Left cardiac atrium (tissue), 4 donors: ENCODE measurements around the gene TMEM167B. TPM values are rescaled to one million over a fixed set of nuclear protein-coding genes. Genes with fewer than 3 reads are reported as not detected.
"Not testable (repeated sequence)": the region's sequence is repeated elsewhere in the genome, so short reads cannot be mapped to it uniquely, and the experiment has no call there.

Source experiments
- ATAC-seq, 2 donors: fragments of 200-7000 bp; cut with Tn5 transposase; one replicate each; pipeline ENCODE4 v1.9.1; 2020; ENCODE audit warnings: mild to moderate bottlenecking in 2 of 2, moderate library complexity in 2 of 2
- DNase-seq: peaks from one replicate; pipeline ENCODE4 v3.0.0-alpha.2; 2020
- intact Hi-C, 2 donors: fragments of 100-400 bp; cut with DNase I; formaldehyde crosslinking; loops; one replicate each; pipeline versions ENCODE4 v1.14.1 to v1.15.1; 2022 to 2023
- long read RNA-seq: library from polyadenylated mRNA; unstranded; transcript quantifications from one replicate; pipeline ENCODE4 v2.0.0, GENCODE V29; 2021
- total RNA-seq, 2 donors: library from RNA; stranded (reverse); fragmentation: NEBNext Ultra II Directional; extraction: Animal tissue kit (Norgen Biotek cat#: 25700); gene quantifications; one replicate each; pipeline ENCODE4 v1.2.1, GENCODE V29; 2021
- donor health status: DM: no; HTN: yes; CAD: no.
- donor health status: DM: no; HTN: yes; CAD: no; lungs with severe emphysema.
- donor health status: DM: yes; HTN: yes; CAD: no.
- donor health status: Dilated cardiomyopathy.

TMEM167B gene
- total RNA-seq, result 10 to 100 TPM; 34.3 to 47.2 TPM
- long read RNA-seq, transcript TMEM167B-201 (3 exons, 3,730 nt), result major isoform, 55 of 71 reads
- long read RNA-seq, partial matches to known transcripts, result 8 of 71 reads
- long read RNA-seq, other reads (novel, unspliced or antisense), result 5 of 71 reads

GRCh38 chr1:109090196-109091077 lies at the start of gene TMEM167B:
TMEM167B (plus strand) TSS chr1:109090764; CDS start chr1:109090873, 109 bp downstream.
- intact Hi-C loops, result loop anchor here in 1 of 2 donors (10.0 kb wide), 1 partner anchor 124 kb away; the partner anchor contains the start of gene SARS1
- ATAC-seq, result peak; percentile 95 to 96

GRCh38 chr1:109040989-109041620 lies 49.5 kb upstream of the TMEM167B start:
- ATAC-seq, result peak; percentile 24 to 52
- intact Hi-C loops, result no loop called here
- DNase-seq, result peak; percentile 34

More at GRCh38 chr1:109090196-109091077, at the start of gene TMEM167B:
- DNase-seq, result peak; percentile 93

DNA sequence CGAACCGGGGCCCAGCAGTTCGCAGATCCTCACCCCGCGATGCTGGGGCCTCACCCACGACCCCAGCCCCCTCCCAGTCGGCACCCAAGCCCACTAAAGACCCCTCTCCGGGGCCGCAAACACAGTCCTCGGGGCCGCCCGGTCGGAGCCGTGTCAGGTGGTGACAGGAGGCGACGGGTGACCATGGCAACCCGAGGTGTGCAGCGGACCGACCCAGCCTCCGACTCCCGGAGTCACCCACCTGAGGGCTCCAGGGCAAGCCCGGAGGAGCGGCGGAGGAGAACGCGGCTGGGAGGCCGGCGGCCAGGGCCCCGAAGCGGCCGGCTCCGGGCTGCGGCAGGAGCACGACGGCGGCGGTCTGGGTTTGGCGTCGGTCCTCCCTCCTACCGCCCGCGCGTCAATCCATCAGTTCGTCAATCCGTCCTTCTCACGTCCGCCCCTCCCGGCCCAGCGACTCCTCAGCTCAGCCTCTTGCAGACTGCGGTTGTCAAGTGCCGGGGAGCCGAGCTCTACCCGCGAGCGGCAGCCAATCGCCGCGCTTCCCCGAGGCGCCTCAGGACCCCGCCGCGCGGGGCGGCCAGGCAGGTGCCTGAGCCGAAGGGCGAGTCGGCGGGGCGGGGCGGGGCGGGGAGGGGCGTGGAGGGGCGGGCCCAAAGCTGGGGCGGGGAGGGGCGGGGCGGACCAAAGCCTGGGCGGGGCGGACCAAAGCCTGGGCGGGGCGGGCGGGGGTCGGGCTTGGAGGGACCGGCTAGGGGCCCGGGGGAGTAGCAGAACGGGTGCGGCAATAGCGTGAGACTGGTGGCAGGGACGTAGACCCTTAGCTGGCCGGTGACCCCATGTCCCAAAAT lies 48.7 kb upstream of the TMEM167B start, which contains the start of gene WDR47:
WDR47 (minus strand) TSS at position 482 of the 848 bp plus-strand sequence. CDS start 18,590 bp downstream, outside the sequence.
- intact Hi-C loops, result no loop called here
- ATAC-seq, result peak; percentile 98 to 99

GRCh38 chr1:109045595-109045994 lies 45.0 kb upstream of the TMEM167B start:
- intact Hi-C loops, result no loop called here
- ATAC-seq (no peak), DNase-seq (no peak)

More for the DNA sequence above, 48.7 kb upstream of the TMEM167B start, which contains the start of gene WDR47:
- peak; percentile 96 for DNase-seq

DNA sequence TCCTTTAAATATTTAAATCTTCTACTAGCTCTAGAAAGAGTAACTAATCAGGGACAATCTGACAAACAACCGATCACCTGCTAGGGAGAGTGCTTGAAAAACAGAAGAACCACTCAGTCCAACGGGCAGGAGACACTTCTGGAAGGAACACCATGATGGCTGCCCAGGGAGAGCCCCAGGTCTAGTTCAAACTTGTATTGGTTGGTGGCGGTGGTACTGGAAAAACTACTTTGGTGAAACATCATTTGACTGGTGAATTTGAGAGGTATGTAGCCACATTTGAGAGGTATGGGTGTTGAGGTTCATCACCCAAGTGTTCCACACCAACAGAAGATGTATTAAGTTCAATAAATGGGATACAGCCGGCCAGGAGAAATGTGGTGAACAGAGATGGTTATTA lies 43.9 kb upstream of the TMEM167B start:
- DNase-seq (no peak), ATAC-seq (no peak)
- intact Hi-C loops, result no loop called here

DNA sequence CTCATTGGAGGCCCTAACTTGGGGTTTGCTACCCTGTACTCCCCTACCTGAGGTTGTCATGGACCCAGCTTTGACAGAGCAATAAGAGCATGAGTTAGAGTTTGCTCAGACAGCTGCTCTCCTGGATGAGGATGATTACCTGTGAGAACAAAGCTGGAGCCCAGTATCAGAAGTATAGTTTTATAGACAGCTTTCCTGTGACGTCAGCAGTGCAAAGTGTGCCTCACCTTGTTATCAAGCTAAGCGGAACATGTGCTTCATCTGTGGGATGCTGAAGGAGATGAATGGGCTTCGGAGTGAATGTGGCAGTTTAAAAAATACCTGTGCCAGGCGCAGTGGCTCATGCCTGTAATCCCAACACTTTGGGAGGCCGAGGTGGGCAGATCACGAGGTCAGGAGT lies 43.2 kb upstream of the TMEM167B start:
- DNase-seq, result no peak
- intact Hi-C loops, result no loop called here
- ATAC-seq, result no peak

DNA sequence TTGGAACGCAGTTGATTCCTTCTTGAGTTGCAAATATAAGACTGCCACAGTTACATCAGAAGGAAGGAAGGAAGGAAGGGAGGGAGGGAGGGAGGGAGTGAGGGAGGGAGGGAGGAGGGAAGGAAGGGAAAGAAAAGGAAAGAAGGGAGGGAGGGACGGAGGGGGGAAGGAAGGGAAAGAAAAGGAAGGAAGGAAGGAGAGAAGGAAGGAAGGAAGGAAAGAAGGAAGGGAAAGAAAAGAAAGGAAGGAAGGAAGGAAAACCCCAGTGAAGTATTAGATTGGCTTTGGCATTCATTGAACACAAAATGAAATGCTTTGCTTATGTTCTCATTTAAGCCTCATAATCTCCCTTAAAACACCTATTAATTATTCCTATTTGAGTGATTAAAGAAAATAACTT lies 42.2 kb upstream of the TMEM167B start:
- intact Hi-C loops, result no loop called here
- DNase-seq (no peak), ATAC-seq (no peak)

DNA sequence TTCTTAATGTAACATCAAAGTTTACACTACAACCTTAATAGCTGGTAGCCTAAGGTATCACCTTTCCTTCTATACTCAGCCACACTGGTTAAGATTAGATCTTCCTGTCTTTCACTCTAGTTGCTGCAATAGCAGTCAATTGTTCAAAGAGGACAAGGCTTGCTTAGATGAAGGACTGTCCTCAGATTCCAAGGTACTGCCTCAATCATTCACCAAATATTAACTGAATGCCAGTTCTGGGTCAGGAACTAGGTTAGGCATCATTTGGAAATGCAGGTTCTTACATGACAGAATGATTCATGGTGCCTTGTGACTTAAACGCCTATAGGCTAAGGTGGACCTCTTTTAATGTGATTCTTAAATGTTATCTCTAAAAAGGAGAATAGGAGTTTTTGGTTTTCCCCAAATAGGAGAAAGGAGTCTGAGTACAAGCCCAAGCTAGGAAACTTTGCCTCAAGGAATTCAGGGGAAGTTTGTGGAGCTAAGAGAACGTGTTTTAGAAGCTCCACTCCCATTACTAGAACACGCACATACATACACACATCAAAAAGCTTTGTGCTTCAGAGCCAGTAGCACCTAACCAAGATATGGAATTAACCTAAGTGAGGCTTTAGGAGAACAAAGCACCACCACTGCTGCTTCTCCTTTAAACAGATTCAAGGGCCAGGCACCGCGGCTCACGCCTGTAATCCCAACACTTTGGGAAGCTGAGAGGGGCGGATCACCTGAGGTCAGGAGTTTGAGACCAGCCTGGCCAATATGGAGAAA lies 40.2 kb upstream of the TMEM167B start:
- no peak for DNase-seq
- intact Hi-C loops, result no loop called here
- ATAC-seq, result no peak

- DNase-seq, intact Hi-C loops, ATAC-seq: not testable (repeated sequence)
Observed at GRCh38 chr1:109052145-109052544, 38.4 kb upstream of the TMEM167B start.

GRCh38 chr1:109056064-109056463 lies 34.5 kb upstream of the TMEM167B start:
- no peak for ATAC-seq

DNA sequence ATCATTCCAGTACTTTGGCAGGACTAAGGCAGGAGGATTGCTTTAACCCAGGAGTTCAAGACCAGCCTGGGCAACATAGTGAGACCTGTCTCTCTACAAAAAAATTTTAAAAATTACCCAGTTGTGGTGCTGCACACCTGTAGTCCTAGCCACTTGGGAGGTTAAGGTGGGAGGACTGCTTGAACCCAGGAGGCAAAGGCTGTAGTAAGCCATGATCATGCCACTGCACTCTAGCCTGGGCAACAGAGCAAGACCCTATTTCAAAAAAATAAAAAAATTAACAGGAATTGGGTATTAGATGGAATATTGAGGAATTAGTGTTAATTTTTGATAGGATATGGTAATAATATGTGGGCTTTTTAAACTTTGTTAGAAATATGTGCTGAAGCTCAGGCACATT lies 31.5 kb upstream of the TMEM167B start:
- ATAC-seq (no peak), DNase-seq (no peak)
- intact Hi-C loops, result no loop called here

More at GRCh38 chr1:109056064-109056463, 34.5 kb upstream of the TMEM167B start:
- no peak for DNase-seq
- intact Hi-C loops, result no loop called here

- DNase-seq (no peak), ATAC-seq (no peak)
- intact Hi-C loops, result no loop called here
Observed at GRCh38 chr1:109060707-109061106, 29.9 kb upstream of the TMEM167B start.

DNA sequence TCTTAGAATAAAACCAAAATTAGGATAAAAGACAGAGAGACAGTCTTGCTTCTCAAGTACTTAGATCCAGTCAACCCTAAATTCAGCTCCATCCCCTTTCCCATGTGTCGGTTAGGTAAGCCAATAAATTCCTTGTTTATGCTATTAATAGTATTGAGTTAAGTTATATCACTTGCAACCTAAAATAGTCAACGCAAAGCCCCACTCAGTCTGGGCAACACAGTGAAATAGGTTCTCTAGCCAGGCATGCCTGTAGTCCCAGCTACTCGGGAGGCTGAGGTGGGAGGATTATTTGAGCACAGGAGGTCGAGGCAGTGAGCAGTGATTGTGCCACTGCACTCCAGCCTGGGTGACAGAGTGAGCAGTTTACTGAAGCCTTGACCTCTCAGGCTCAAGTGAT lies 29.4 kb upstream of the TMEM167B start:
- intact Hi-C loops, result no loop called here
- peak in 1 of 2 donors; percentile 50 for ATAC-seq
- DNase-seq, result no peak

DNA sequence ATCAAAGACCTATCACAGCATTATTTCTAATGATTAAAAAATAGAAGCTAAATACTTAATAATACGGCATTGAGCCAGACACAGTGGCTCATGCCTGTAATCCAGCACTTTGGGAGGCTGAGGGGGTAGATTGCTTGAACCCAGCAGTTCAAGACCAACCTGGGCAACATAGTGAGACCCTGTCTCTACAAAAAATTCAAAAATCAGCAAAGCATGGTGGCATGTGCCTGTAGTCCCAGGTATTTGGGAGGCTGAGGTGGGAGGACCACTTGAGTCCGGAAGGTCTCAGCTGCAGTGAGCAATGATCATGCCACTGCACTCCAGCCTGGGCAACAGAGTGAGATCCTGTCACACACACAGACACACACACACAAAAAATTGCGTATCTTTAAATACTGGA lies 25.4 kb upstream of the TMEM167B start:
- no peak for DNase-seq
- ATAC-seq, result no peak
- intact Hi-C loops, result no loop called here

GRCh38 chr1:109067883-109068282 lies 22.7 kb upstream of the TMEM167B start:
- DNase-seq, result no peak
- intact Hi-C loops, result no loop called here
- ATAC-seq, result no peak

DNA sequence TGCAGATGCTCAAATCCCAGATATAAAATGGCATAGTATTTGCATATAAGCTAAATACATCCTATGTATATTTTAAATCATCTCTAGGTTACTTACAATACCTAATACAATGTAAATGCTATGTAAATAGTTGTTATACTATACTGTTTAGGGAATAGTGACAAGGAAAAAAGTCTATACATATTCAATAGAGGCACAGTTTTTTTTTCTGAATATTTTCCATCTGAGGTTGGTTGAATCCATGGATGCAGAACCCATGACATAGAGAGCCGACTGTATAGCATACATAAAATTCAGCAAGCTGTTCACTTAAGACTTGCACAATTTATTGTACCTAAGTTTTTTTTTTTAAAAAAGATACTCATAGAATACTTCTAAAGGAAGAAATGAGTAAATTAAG lies 21.3 kb upstream of the TMEM167B start:
- no peak for DNase-seq
- intact Hi-C loops, result no loop called here
- ATAC-seq, result no peak

- DNase-seq, result peak; percentile 97
- intact Hi-C loops, result no loop called here
- peak; percentile 99 to 100 for ATAC-seq
Observed at GRCh38 chr1:109075531-109076490, 14.8 kb upstream of the TMEM167B start, which contains the start of gene TAF13. TAF13 (minus strand) TSS chr1:109076003; CDS start chr1:109075947, 56 bp downstream.
